ENCODE data around the gene CBX8. TPM values are rescaled to one million over a fixed set of nuclear protein-coding genes. Genes with fewer than 3 reads are reported as not detected.

CBX8 gene
- total and polyA plus RNA-seq, 2 of the 13 experiments (the other 11 are each of a cell fraction or from before 2014, with no cell fraction given): 0.34 to 12.6 TPM

GRCh38 chr17:79777120-79777893 is 19.6 kb downstream of the CBX8 start (continued):
- TF ChIP-seq FOXO4 (CRISPR knock-in tag; conservative IDR thresholded peaks at IDR 0.05): 0 out of 2 replicates have a peak, but pooled peaks have one; percentile 45
- TF ChIP-seq ZNF816 (CRISPR knock-in tag; IDR thresholded peaks at IDR 0.05; ENCODE audit: borderline replicate concordance): no peak
- TF ChIP-seq, protein P1, sequence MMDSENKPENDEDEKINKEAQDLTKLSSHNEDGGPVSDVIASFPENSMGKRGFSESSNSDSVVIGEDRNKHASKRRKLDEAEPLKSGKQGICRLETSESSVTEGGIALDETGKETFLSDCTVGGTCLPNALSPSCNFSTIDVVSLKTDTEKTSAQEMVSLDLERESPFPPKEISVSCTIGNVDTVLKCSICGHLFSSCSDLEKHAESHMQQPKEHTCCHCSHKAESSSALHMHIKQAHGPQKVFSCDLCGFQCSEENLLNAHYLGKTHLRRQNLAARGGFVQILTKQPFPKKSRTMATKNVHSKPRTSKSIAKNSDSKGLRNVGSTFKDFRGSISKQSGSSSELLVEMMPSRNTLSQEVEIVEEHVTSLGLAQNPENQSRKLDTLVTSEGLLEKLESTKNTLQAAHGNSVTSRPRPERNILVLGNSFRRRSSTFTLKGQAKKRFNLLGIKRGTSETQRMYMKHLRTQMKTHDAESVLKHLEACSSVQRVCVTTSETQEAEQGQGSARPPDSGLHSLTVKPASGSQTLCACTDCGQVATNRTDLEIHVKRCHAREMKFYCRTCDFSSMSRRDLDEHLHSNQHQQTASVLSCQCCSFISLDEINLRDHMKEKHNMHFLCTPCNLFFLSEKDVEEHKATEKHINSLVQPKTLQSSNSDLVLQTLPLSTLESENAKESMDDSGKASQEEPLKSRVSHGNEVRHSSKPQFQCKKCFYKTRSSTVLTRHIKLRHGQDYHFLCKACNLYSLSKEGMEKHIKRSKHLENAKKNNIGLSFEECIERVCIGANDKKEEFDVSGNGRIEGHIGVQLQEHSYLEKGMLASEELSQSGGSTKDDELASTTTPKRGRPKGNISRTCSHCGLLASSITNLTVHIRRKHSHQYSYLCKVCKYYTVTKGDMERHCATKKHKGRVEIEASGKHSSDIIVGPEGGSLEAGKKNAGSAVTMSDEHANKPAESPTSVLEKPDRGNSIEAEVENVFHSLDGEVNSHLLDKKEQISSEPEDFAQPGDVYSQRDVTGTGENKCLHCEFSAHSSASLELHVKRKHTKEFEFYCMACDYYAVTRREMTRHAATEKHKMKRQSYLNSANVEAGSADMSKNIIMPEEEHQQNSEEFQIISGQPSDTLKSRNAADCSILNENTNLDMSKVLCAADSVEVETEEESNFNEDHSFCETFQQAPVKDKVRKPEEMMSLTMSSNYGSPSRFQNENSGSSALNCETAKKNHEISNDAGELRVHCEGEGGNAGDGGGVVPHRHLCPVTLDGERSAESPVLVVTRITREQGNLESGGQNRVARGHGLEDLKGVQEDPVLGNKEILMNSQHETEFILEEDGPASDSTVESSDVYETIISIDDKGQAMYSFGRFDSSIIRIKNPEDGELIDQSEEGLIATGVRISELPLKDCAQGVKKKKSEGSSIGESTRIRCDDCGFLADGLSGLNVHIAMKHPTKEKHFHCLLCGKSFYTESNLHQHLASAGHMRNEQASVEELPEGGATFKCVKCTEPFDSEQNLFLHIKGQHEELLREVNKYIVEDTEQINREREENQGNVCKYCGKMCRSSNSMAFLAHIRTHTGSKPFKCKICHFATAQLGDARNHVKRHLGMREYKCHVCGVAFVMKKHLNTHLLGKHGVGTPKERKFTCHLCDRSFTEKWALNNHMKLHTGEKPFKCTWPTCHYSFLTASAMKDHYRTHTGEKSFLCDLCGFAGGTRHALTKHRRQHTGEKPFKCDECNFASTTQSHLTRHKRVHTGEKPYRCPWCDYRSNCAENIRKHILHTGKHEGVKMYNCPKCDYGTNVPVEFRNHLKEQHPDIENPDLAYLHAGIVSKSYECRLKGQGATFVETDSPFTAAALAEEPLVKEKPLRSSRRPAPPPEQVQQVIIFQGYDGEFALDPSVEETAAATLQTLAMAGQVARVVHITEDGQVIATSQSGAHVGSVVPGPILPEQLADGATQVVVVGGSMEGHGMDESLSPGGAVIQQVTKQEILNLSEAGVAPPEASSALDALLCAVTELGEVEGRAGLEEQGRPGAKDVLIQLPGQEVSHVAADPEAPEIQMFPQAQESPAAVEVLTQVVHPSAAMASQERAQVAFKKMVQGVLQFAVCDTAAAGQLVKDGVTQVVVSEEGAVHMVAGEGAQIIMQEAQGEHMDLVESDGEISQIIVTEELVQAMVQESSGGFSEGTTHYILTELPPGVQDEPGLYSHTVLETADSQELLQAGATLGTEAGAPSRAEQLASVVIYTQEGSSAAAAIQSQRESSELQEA (CRISPR knock-in tag; IDR thresholded peaks at IDR 0.05; ENCODE audit: not compliant biosample characterization): peak; percentile 22
- TF ChIP-seq CBX1 (IDR thresholded peaks at IDR 0.05; ENCODE audit: low read depth): peak; percentile 19
- TF ChIP-seq, protein P2, sequence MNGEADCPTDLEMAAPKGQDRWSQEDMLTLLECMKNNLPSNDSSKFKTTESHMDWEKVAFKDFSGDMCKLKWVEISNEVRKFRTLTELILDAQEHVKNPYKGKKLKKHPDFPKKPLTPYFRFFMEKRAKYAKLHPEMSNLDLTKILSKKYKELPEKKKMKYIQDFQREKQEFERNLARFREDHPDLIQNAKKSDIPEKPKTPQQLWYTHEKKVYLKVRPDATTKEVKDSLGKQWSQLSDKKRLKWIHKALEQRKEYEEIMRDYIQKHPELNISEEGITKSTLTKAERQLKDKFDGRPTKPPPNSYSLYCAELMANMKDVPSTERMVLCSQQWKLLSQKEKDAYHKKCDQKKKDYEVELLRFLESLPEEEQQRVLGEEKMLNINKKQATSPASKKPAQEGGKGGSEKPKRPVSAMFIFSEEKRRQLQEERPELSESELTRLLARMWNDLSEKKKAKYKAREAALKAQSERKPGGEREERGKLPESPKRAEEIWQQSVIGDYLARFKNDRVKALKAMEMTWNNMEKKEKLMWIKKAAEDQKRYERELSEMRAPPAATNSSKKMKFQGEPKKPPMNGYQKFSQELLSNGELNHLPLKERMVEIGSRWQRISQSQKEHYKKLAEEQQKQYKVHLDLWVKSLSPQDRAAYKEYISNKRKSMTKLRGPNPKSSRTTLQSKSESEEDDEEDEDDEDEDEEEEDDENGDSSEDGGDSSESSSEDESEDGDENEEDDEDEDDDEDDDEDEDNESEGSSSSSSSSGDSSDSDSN (CRISPR knock-in tag; IDR thresholded peaks at IDR 0.05): peak; percentile 49
- 0 out of 2 replicates have a peak, but pooled peaks have one; percentile 56 for TF ChIP-seq ZBTB2 (CRISPR knock-in tag; IDR thresholded peaks at IDR 0.05; ENCODE audit: low read depth)
- peak; percentile 16; the same call in 1 of the 2 replicates for TF ChIP-seq ZNF704 (CRISPR knock-in tag; IDR thresholded peaks at IDR 0.05; ENCODE audit: borderline replicate concordance)
- TF ChIP-seq, protein P3, sequence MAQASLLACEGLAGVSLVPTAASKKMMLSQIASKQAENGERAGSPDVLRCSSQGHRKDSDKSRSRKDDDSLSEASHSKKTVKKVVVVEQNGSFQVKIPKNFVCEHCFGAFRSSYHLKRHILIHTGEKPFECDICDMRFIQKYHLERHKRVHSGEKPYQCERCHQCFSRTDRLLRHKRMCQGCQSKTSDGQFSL (CRISPR knock-in tag; IDR thresholded peaks at IDR 0.05): peak; percentile 51; the same call in 1 of the 2 replicates
- no peak for TF ChIP-seq ZNF839 (CRISPR knock-in tag; IDR thresholded peaks at IDR 0.05; ENCODE audit: borderline replicate concordance)
- TF ChIP-seq KDM2A (CRISPR knock-in tag; IDR thresholded peaks at IDR 0.05; ENCODE audit: borderline replicate concordance, low read depth): peak; percentile 70; the same call in 1 of the 2 replicates

All from HepG2 (cell line).